NCI-H524 treated with DMSO at 0.1 percent for 48 hours (cell line): ENCODE measurements around the gene TULP3.
A peak's percentile ranks its signal among the peaks of the same experiment; 100 is the strongest.

ENCODE experiments used
- DNase-seq: peaks from one replicate; lab custom pipeline; 2025; lab: John Stamatoyannopoulos, UW

The TULP3 gene

GRCh38 chr12:2930865-2931264, 40.2 kb downstream of the TULP3 start:
- no peak for DNase-seq

- DNase-seq: no peak
These were observed 42.9 kb downstream of the TULP3 start for GRCh38 chr12:2933586-2933985.

- no peak for DNase-seq
These were observed 43.7 kb downstream of the TULP3 start for GRCh38 chr12:2934371-2934770.

GRCh38 chr12:2936301-2936700, 45.6 kb downstream of the TULP3 start:
- no peak for DNase-seq

GRCh38 chr12:2937500-2937899, 46.8 kb downstream of the TULP3 start:
- no peak for DNase-seq

GRCh38 chr12:2939191-2939590, 48.5 kb downstream of the TULP3 start:
- no peak for DNase-seq

- no peak for DNase-seq
These were observed 49.9 kb downstream of the TULP3 start for GRCh38 chr12:2940564-2940963.

- DNase-seq: no peak
These were observed 50.8 kb downstream of the TULP3 start for GRCh38 chr12:2941524-2941923.

GRCh38 chr12:2944401-2945047, 53.8 kb downstream of the TULP3 start:
- DNase-seq: no peak

- DNase-seq: no peak
These were observed 58.7 kb downstream of the TULP3 start for GRCh38 chr12:2949411-2949810.

- no peak for DNase-seq
These were observed 65.2 kb downstream of the TULP3 start for GRCh38 chr12:2955888-2956287.

- DNase-seq: no peak
These were observed 67.2 kb downstream of the TULP3 start for GRCh38 chr12:2957816-2958431.

- no peak for DNase-seq
These were observed 67.9 kb downstream of the TULP3 start for GRCh38 chr12:2958432-2959191.

- DNase-seq: no peak
These were observed 68.5 kb downstream of the TULP3 start, which contains the start of gene TEAD4 for GRCh38 chr12:2959192-2959504. Gene TEAD4, plus strand, starts transcription at chr12:2959397.

GRCh38 chr12:2959505-2960389, 69.1 kb downstream of the TULP3 start:
- no peak for DNase-seq

- no peak for DNase-seq
These were observed 69.8 kb downstream of the TULP3 start for GRCh38 chr12:2960390-2960956.

- DNase-seq: no peak
These were observed 70.4 kb downstream of the TULP3 start for GRCh38 chr12:2960996-2961616.

GRCh38 chr12:2961705-2962104, 71.0 kb downstream of the TULP3 start:
- no peak for DNase-seq

GRCh38 chr12:2963154-2963759, 72.6 kb downstream of the TULP3 start:
- DNase-seq: peak; percentile 15

- DNase-seq: no peak
These were observed 73.1 kb downstream of the TULP3 start for GRCh38 chr12:2963760-2964292.

GRCh38 chr12:2967651-2968050, 77.0 kb downstream of the TULP3 start:
- no peak for DNase-seq
